GM23338 (cell line): Measurements from ENCODE around the gene RPH3AL. TPM values are rescaled to one million over a fixed set of nuclear protein-coding genes. Genes with fewer than 3 reads are reported as not detected.

ENCODE experiments used
- ATAC-seq: fragments of 200-7000 bp; cut with Tn5 transposase; 3 replicates; pipeline ENCODE4 v1.9.1; 2020
- DNase-seq: peaks from one replicate; pipeline ENCODE4 v3.0.0-alpha.2; 2015; ENCODE audit warnings: low spot score
- H2AFZ ChIP-seq: fragments of 200-600 bp; sonication (generic); 2 replicates; pipeline ENCODE4 v1.8.0; 2016; ENCODE audit warnings: antibody characterized with exemption, mild to moderate bottlenecking, moderate library complexity
- H3F3A ChIP-seq: fragments of 200-600 bp; sonication (generic); replicated peaks from 2 replicates; pipeline ENCODE4 v1.8.0; 2017; ENCODE audit warnings: antibody characterized with exemption, mixed run types, low read depth
- H3K27ac ChIP-seq: fragments of 200-600 bp; sonication (generic); 2 replicates; pipeline ENCODE4 v1.6.1; 2016; ENCODE audit warnings: low read depth
- H3K27me3 ChIP-seq: fragments of 200-600 bp; sonication (generic); 2 replicates; pipeline ENCODE4 v1.8.0; 2016; ENCODE audit warnings: mild to moderate bottlenecking, mixed run types, moderate library complexity; ENCODE audit not compliant: insufficient read depth
- H3K36me3 ChIP-seq: fragments of 200-600 bp; sonication (generic); 2 replicates; pipeline ENCODE4 v1.8.0; 2016; ENCODE audit warnings: mild to moderate bottlenecking; ENCODE audit not compliant: insufficient read depth
- H3K4me1 ChIP-seq: fragments of 200-600 bp; sonication (generic); 2 replicates; pipeline ENCODE4 v1.8.0; 2016; ENCODE audit warnings: mild to moderate bottlenecking, moderate library complexity; ENCODE audit not compliant: insufficient read depth
- H3K4me2 ChIP-seq: fragments of 200-600 bp; sonication (generic); 2 replicates; pipeline ENCODE4 v1.7.1; 2017; ENCODE audit warnings: mixed run types
- H3K4me3 ChIP-seq: fragments of 200-600 bp; sonication (generic); 2 replicates; pipeline ENCODE4 v1.6.1; 2016; ENCODE audit warnings: mixed run types
- H3K79me2 ChIP-seq: fragments of 200-600 bp; sonication (generic); replicated peaks from 2 replicates; pipeline ENCODE4 v1.8.0; 2017; ENCODE audit warnings: mild to moderate bottlenecking; ENCODE audit not compliant: insufficient read depth
- H3K9me2 ChIP-seq: fragments of 200-600 bp; sonication (generic); 2 replicates; pipeline ENCODE4 v1.8.0; 2017; ENCODE audit not compliant: insufficient read depth
- H4K20me1 ChIP-seq: fragments of 200-600 bp; sonication (generic); replicated peaks from 2 replicates; pipeline ENCODE4 v1.8.0; 2017; ENCODE audit warnings: mild to moderate bottlenecking; ENCODE audit not compliant: insufficient read depth
- H3K27ac Mint-ChIP-seq: 2 replicates; pipeline ENCODE4 v1.8.0; 2020; ENCODE audit warnings: inconsistent platforms, mild to moderate bottlenecking, moderate library complexity, mixed read lengths
- H3K27me3 Mint-ChIP-seq: 3 replicates; pipeline ENCODE4 v1.8.0; 2022; ENCODE audit warnings: low read depth, mild to moderate bottlenecking, moderate library complexity, mixed read lengths, inconsistent platforms; ENCODE audit not compliant: insufficient read depth, poor library complexity
- H3K36me3 Mint-ChIP-seq: 3 replicates; pipeline ENCODE4 v1.8.0; 2021; ENCODE audit warnings: low read depth, mild to moderate bottlenecking, inconsistent platforms, moderate library complexity, mixed read lengths
- H3K4me1 Mint-ChIP-seq: 3 replicates; pipeline ENCODE4 v1.8.0; 2020; ENCODE audit warnings: mild to moderate bottlenecking, inconsistent platforms, mixed read lengths
- H3K4me3 Mint-ChIP-seq: 3 replicates; pipeline ENCODE4 v1.8.0; 2021; ENCODE audit warnings: moderate library complexity, mild to moderate bottlenecking, inconsistent platforms, mixed read lengths
- H3K9me3 Mint-ChIP-seq: 3 replicates; pipeline ENCODE4 v1.8.0; 2020; ENCODE audit warnings: moderate library complexity, mild to moderate bottlenecking, inconsistent platforms, mixed read lengths
- CREB1 ChIP-seq: fragments of 250-450 bp; sonication (Bioruptor Pico); IDR thresholded peaks from 2 replicates; pipeline ENCODE4 v1.5.0; 2020; ENCODE audit warnings: low read depth, mild to moderate bottlenecking, moderate library complexity
- CTCF ChIP-seq, 2 experiments: fragments of 200-600 bp in 1 of 2; sonication (generic) in 1 of 2; conservative IDR thresholded peaks; 2 replicates each; pipeline versions ENCODE4 v1.5.1 to v1.6.1; 2016 to 2017; ENCODE audit warnings: antibody characterized with exemption in 2 of 2, low read depth in 2 of 2, mild to moderate bottlenecking in 2 of 2, moderate library complexity in 1 of 2
- ETS1 ChIP-seq: IDR thresholded peaks from 2 replicates; pipeline ENCODE4 v1.6.1; 2016; ENCODE audit warnings: antibody characterized with exemption
- EZH2 ChIP-seq: fragments of 200-600 bp; sonication (generic); IDR thresholded peaks from one replicate; pipeline ENCODE4 v1.8.0; 2017; ENCODE audit warnings: antibody characterized with exemption, mild to moderate bottlenecking, low read depth; ENCODE audit not compliant: unreplicated experiment
- EZH2phosphoT487 ChIP-seq: fragments of 200-600 bp; sonication (generic); IDR thresholded peaks from one replicate; pipeline ENCODE4 v1.8.1; 2018; ENCODE audit warnings: antibody characterized with exemption; ENCODE audit not compliant: unreplicated experiment
- JUNB ChIP-seq: IDR thresholded peaks from one replicate; pipeline ENCODE4 v1.6.1; 2016; ENCODE audit warnings: antibody characterized with exemption; ENCODE audit not compliant: unreplicated experiment
- NANOG ChIP-seq: IDR thresholded peaks from 2 replicates; pipeline ENCODE4 v1.6.1; 2016; ENCODE audit warnings: antibody characterized with exemption, borderline replicate concordance
- REST ChIP-seq: IDR thresholded peaks from one replicate; pipeline ENCODE4 v1.6.1; 2018; ENCODE audit warnings: antibody characterized with exemption; ENCODE audit not compliant: unreplicated experiment
- STAT1 ChIP-seq: IDR thresholded peaks from one replicate; pipeline ENCODE4 v1.6.1; 2016; ENCODE audit warnings: antibody characterized with exemption; ENCODE audit not compliant: unreplicated experiment
- ZNF114 ChIP-seq: fragments of 250-450 bp; sonication (Bioruptor Pico); IDR thresholded peaks from 2 replicates; pipeline ENCODE4 v1.5.0; 2020; ENCODE audit warnings: mild to moderate bottlenecking, moderate library complexity
- ZNF462 ChIP-seq: fragments of 250-450 bp; sonication (Bioruptor Pico); IDR thresholded peaks from 2 replicates; pipeline ENCODE4 v1.5.0; 2020; ENCODE audit warnings: mild to moderate bottlenecking, moderate library complexity
- polyA plus RNA-seq: library from polyadenylated mRNA; unstranded; fragments of >200 nt; fragmentation: Nextera tagmentation; extraction: Ambion mirVana; gene quantifications from 2 replicates; pipeline ENCODE4 v1.2.1, GENCODE V29; 2016
- total RNA-seq: library from RNA; depleted of rRNA; stranded (reverse); fragments of >200 nt; shearing (Covaris generic); gene quantifications from 2 replicates; pipeline ENCODE4 v1.2.3, GENCODE V29; 2014

Gene RPH3AL
- total and polyA plus RNA-seq, 2 experiments from 2014 or later, result 2.7 to 6.3 TPM

- no peak overlapping the region for H3K4me2 ChIP-seq
- TF ChIP-seq ETS1 (no peak), ZNF462 (CRISPR knock-in tag) (no peak), CTCF (conservative IDR thresholded peaks at IDR 0.05; ENCODE audit: low read depth in 2 of 2) (no peak), ZNF114 (CRISPR knock-in tag) (no peak), EZH2 (no peak), CREB1 (CRISPR knock-in tag) (no peak), JUNB (no peak), NANOG (no peak), EZH2phosphoT487 (no peak), REST (no peak), STAT1 (no peak)
- ATAC-seq (no peak), DNase-seq (no peak)
- no peak overlapping the region for H3K27ac ChIP-seq
- H3K9me2 ChIP-seq, result no peaks in the 10 kb centered on the region
- peaks cover 10% of the 10 kb centered on the region for H3K4me1 Mint-ChIP-seq
- H3K4me1 ChIP-seq, result peaks cover 7% of the 10 kb centered on the region
- no peaks in the 10 kb centered on the region for H4K20me1 ChIP-seq
- H2AFZ ChIP-seq, result no peak overlapping the region
- no peak overlapping the region for H3K4me3 Mint-ChIP-seq
- H3K36me3 Mint-ChIP-seq, result no peaks in the 10 kb centered on the region; the same call in 2 of the 3 replicates
- H3F3A ChIP-seq, result peaks cover 5% of the 10 kb centered on the region; the same call in 1 of the 2 replicates
- no peak overlapping the region for H3K27ac Mint-ChIP-seq
- H3K27me3 Mint-ChIP-seq, result peaks cover 26% of the 10 kb centered on the region
- H3K36me3 ChIP-seq, result no peaks in the 10 kb centered on the region
- H3K9me3 Mint-ChIP-seq, result no peaks in the 10 kb centered on the region
- H3K79me2 ChIP-seq, result no peaks in the 10 kb centered on the region
- peaks cover 30% of the 10 kb centered on the region for H3K27me3 ChIP-seq
- H3K4me3 ChIP-seq, result no peak overlapping the region
Measured at GRCh38 chr17:177762-178161, 174.8 kb downstream of the RPH3AL start.
